ENCODE results near the gene IMMP2L.

DNA sequence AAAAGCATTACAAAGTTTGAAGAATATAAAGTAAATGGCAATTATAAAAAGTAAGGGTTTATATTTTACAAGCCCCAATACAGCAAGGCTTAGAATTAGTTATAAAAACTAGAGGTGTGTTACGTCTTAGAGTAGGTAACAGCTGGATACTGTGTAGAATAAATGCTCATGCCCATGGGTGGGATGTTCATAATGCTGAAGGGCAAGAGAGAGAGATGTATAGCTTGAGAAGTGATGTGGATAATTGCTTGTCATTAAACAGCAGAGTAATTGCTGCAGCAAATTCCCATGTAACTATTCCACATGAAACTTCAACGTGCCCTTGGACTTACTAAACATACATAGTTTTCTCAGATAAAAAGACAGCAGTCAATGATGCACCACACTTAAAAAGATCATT, 233.8 kb downstream of the IMMP2L start:
- TF ChIP-seq, protein P1, sequence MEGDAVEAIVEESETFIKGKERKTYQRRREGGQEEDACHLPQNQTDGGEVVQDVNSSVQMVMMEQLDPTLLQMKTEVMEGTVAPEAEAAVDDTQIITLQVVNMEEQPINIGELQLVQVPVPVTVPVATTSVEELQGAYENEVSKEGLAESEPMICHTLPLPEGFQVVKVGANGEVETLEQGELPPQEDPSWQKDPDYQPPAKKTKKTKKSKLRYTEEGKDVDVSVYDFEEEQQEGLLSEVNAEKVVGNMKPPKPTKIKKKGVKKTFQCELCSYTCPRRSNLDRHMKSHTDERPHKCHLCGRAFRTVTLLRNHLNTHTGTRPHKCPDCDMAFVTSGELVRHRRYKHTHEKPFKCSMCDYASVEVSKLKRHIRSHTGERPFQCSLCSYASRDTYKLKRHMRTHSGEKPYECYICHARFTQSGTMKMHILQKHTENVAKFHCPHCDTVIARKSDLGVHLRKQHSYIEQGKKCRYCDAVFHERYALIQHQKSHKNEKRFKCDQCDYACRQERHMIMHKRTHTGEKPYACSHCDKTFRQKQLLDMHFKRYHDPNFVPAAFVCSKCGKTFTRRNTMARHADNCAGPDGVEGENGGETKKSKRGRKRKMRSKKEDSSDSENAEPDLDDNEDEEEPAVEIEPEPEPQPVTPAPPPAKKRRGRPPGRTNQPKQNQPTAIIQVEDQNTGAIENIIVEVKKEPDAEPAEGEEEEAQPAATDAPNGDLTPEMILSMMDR (IDR thresholded peaks at IDR 0.05; ENCODE audit: low read depth, low read length, missing input control), result no peak
- TF ChIP-seq, protein P2, sequence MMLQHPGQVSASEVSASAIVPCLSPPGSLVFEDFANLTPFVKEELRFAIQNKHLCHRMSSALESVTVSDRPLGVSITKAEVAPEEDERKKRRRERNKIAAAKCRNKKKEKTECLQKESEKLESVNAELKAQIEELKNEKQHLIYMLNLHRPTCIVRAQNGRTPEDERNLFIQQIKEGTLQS (IDR thresholded peaks at IDR 0.05), result no peak
- TF ChIP-seq TAF1 (conservative IDR thresholded peaks at IDR 0.05), result no peak
- TF ChIP-seq, protein P3, sequence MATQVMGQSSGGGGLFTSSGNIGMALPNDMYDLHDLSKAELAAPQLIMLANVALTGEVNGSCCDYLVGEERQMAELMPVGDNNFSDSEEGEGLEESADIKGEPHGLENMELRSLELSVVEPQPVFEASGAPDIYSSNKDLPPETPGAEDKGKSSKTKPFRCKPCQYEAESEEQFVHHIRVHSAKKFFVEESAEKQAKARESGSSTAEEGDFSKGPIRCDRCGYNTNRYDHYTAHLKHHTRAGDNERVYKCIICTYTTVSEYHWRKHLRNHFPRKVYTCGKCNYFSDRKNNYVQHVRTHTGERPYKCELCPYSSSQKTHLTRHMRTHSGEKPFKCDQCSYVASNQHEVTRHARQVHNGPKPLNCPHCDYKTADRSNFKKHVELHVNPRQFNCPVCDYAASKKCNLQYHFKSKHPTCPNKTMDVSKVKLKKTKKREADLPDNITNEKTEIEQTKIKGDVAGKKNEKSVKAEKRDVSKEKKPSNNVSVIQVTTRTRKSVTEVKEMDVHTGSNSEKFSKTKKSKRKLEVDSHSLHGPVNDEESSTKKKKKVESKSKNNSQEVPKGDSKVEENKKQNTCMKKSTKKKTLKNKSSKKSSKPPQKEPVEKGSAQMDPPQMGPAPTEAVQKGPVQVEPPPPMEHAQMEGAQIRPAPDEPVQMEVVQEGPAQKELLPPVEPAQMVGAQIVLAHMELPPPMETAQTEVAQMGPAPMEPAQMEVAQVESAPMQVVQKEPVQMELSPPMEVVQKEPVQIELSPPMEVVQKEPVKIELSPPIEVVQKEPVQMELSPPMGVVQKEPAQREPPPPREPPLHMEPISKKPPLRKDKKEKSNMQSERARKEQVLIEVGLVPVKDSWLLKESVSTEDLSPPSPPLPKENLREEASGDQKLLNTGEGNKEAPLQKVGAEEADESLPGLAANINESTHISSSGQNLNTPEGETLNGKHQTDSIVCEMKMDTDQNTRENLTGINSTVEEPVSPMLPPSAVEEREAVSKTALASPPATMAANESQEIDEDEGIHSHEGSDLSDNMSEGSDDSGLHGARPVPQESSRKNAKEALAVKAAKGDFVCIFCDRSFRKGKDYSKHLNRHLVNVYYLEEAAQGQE (IDR thresholded peaks at IDR 0.05), result no peak

Measured in liver (tissue), 3 donors.